ENCODE data around the gene FCF1. TPM values are rescaled to one million over a fixed set of nuclear protein-coding genes. Genes with fewer than 3 reads are reported as not detected.
"Not testable (repeated sequence)": the region's sequence is repeated elsewhere in the genome, so short reads cannot be mapped to it uniquely, and the experiment has no call there.

Gene FCF1
- total RNA-seq, 1 experiment from 2014 or later = 7.4 TPM

GRCh38 chr14:74698465-74698864 lies 14.5 kb upstream of the FCF1 start:
- DNase-seq (ENCODE audit: low spot score) = no peak

- DNase-seq (ENCODE audit: low spot score) = no peak
Observed at GRCh38 chr14:74702293-74702692, 10.7 kb upstream of the FCF1 start.

GRCh38 chr14:74703043-74703442 lies 9.9 kb upstream of the FCF1 start:
- DNase-seq (ENCODE audit: low spot score) = no peak

GRCh38 chr14:74704656-74705055 lies 8.3 kb upstream of the FCF1 start:
- no peak for DNase-seq (ENCODE audit: low spot score)

- no peak for DNase-seq (ENCODE audit: low spot score)
Observed at GRCh38 chr14:74705613-74706500, 7.1 kb upstream of the FCF1 start.

- DNase-seq (ENCODE audit: low spot score) = no peak
Observed at GRCh38 chr14:74710480-74710879, 2.5 kb upstream of the FCF1 start.

- no peak for DNase-seq (ENCODE audit: low spot score)
Observed at GRCh38 chr14:74711651-74712050, 1.3 kb upstream of the FCF1 start.

- no peak for DNase-seq (ENCODE audit: low spot score)
Observed at GRCh38 chr14:74713395-74713735, 421 bp downstream of the FCF1 start.

GRCh38 chr14:74720526-74720925 lies 7.6 kb downstream of the FCF1 start:
- DNase-seq (ENCODE audit: low spot score) = no peak

GRCh38 chr14:74723134-74723533 lies 10.2 kb downstream of the FCF1 start:
- no peak for DNase-seq (ENCODE audit: low spot score)

GRCh38 chr14:74732387-74732786 lies 19.4 kb downstream of the FCF1 start:
- DNase-seq (ENCODE audit: low spot score) = no peak

- no peak for DNase-seq (ENCODE audit: low spot score)
Observed at GRCh38 chr14:74733221-74733620, 20.3 kb downstream of the FCF1 start.

GRCh38 chr14:74735125-74735524 lies 22.2 kb downstream of the FCF1 start:
- no peak for DNase-seq (ENCODE audit: low spot score)

GRCh38 chr14:74737753-74738325 lies 24.9 kb downstream of the FCF1 start:
- no peak for DNase-seq (ENCODE audit: low spot score)

- DNase-seq (ENCODE audit: low spot score) = no peak
Observed at GRCh38 chr14:74739293-74740030, 26.5 kb downstream of the FCF1 start.

- DNase-seq (ENCODE audit: low spot score) = no peak
Observed at GRCh38 chr14:74747237-74747636, 34.3 kb downstream of the FCF1 start.

GRCh38 chr14:74754157-74754556 lies 41.2 kb downstream of the FCF1 start:
- DNase-seq (ENCODE audit: low spot score) = no peak

GRCh38 chr14:74754899-74755298 lies 42.0 kb downstream of the FCF1 start:
- no peak for DNase-seq (ENCODE audit: low spot score)

GRCh38 chr14:74756326-74756725 lies 43.4 kb downstream of the FCF1 start:
- no peak for DNase-seq (ENCODE audit: low spot score)

- not testable (repeated sequence) for DNase-seq (ENCODE audit: low spot score)
Observed at GRCh38 chr14:74758505-74758904, 45.6 kb downstream of the FCF1 start.

GRCh38 chr14:74762917-74763802 lies 50.2 kb downstream of the FCF1 start, which contains the start of gene YLPM1:
Gene YLPM1 (plus strand): TSS chr14:74763316. CDS start chr14:74763490, 174 bp downstream.
- DNase-seq (ENCODE audit: low spot score) = peak; percentile 91
